Progenitor cell of endocrine pancreas (in vitro differentiated cells): ENCODE measurements around the gene COX10. TPM values are rescaled to one million over a fixed set of nuclear protein-coding genes. Genes with fewer than 3 reads are reported as not detected.

ENCODE experiments used
- DNase-seq: peaks from one replicate; pipeline ENCODE4 v3.0.0; 2021; ENCODE audit warnings: low spot score; ENCODE audit not compliant: unreplicated experiment
- H3K27ac Mint-ChIP-seq: 2 replicates; pipeline ENCODE4 v1.8.0; 2021; ENCODE audit warnings: mild to moderate bottlenecking, moderate library complexity, mixed read lengths
- H3K27me3 Mint-ChIP-seq: 2 replicates; pipeline ENCODE4 v1.8.0; 2021; ENCODE audit warnings: mixed read lengths
- H3K36me3 Mint-ChIP-seq: 2 replicates; pipeline ENCODE4 v1.8.0; 2022; ENCODE audit warnings: mixed read lengths; ENCODE audit not compliant: insufficient read depth
- H3K4me1 Mint-ChIP-seq: 2 replicates; pipeline ENCODE4 v1.8.0; 2021; ENCODE audit warnings: low read depth, mixed read lengths
- H3K4me3 Mint-ChIP-seq: 2 replicates; pipeline ENCODE4 v1.8.0; 2021; ENCODE audit warnings: low read depth, mild to moderate bottlenecking, moderate library complexity, mixed read lengths
- H3K9me3 Mint-ChIP-seq: 2 replicates; pipeline ENCODE4 v1.8.0; 2021; ENCODE audit warnings: low read depth, mixed read lengths
- total RNA-seq: library from RNA; stranded (reverse); gene quantifications from 2 replicates; pipeline ENCODE4 v1.2.1, GENCODE V29; 2021
- TF ChIP-seq, protein P1 (sequence below): fragments of 200-600 bp; sonication (generic); IDR thresholded peaks from one replicate; pipeline ENCODE4 v1.5.0; 2021; ENCODE audit warnings: antibody characterized with exemption, mild to moderate bottlenecking; ENCODE audit not compliant: unreplicated experiment

COX10 gene
- total RNA-seq, 1 donor from 2014 or later: 24.0 TPM

- no peak for DNase-seq
- no peak overlapping the region for H3K4me3 Mint-ChIP-seq
- peaks cover 9% of the 10 kb centered on the region for H3K36me3 Mint-ChIP-seq
- H3K27ac Mint-ChIP-seq: no peak overlapping the region
- peaks cover 18% of the 10 kb centered on the region for H3K4me1 Mint-ChIP-seq
- TF ChIP-seq, protein P1, sequence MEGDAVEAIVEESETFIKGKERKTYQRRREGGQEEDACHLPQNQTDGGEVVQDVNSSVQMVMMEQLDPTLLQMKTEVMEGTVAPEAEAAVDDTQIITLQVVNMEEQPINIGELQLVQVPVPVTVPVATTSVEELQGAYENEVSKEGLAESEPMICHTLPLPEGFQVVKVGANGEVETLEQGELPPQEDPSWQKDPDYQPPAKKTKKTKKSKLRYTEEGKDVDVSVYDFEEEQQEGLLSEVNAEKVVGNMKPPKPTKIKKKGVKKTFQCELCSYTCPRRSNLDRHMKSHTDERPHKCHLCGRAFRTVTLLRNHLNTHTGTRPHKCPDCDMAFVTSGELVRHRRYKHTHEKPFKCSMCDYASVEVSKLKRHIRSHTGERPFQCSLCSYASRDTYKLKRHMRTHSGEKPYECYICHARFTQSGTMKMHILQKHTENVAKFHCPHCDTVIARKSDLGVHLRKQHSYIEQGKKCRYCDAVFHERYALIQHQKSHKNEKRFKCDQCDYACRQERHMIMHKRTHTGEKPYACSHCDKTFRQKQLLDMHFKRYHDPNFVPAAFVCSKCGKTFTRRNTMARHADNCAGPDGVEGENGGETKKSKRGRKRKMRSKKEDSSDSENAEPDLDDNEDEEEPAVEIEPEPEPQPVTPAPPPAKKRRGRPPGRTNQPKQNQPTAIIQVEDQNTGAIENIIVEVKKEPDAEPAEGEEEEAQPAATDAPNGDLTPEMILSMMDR: no peak
- H3K27me3 Mint-ChIP-seq: no peaks in the 10 kb centered on the region
- peaks cover 18% of the 10 kb centered on the region for H3K9me3 Mint-ChIP-seq
Observed at GRCh38 chr17:14143688-14144087, 74.4 kb downstream of the COX10 start.

- DNase-seq: no peak
- Mint-ChIP-seq H3K27ac (no peak overlapping the region), H3K9me3 (peaks cover 18% of the 10 kb centered on the region), H3K36me3 (peaks cover 9% of the 10 kb centered on the region), H3K4me1 (peaks cover 18% of the 10 kb centered on the region), H3K4me3 (no peak overlapping the region), H3K27me3 (no peaks in the 10 kb centered on the region)
- TF ChIP-seq, protein P1: no peak
Observed at GRCh38 chr17:14144508-14144907, 75.2 kb downstream of the COX10 start.

DNA sequence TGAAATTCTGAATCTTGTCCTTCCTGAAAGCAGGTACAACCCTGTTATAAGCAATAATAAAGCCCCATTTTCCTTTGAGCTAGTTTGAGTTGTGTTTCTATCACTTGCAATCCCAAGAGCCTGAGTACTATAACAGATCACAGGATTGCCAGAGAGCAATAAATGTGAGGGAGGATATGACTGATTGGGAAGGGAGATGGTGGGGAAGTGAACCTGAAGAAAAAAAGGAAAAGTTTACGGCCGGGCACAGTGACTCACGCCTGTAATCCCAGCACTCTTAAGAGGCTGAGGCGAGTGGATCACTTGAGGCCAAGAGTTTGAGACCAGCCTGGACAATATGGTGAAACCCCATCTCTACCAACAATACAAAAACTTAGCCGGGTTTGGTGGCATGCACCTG lies 80.4 kb downstream of the COX10 start:
- H3K4me1 Mint-ChIP-seq: peaks cover 10% of the 10 kb centered on the region
- peaks cover 9% of the 10 kb centered on the region for H3K36me3 Mint-ChIP-seq
- TF ChIP-seq, protein P1: no peak
- H3K9me3 Mint-ChIP-seq: peaks cover 18% of the 10 kb centered on the region
- H3K27ac Mint-ChIP-seq: peak overlapping the region; percentile 82
- DNase-seq: no peak
- no peaks in the 10 kb centered on the region for H3K27me3 Mint-ChIP-seq
- no peak overlapping the region for H3K4me3 Mint-ChIP-seq

DNA sequence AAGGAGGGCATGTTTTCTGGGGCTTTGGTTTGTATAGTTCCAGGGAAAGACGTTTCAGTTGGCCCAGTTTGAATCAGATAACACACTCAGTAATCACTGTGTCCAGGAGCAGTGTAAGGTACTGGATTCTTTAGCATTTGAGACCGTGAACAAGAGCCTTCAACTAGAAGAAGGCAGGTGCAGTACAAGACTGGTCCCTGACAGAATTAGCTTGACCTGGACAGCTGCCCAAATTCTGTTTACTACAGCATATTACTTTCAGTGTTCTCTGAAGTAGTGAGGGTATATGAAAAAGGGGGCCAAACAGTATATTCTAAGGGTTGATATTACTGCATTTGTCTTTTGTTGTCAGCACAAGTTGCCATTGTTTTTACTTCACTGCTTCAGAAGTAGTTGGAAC lies 81.3 kb downstream of the COX10 start:
- no peak overlapping the region for H3K27ac Mint-ChIP-seq

GRCh38 chr17:14152721-14153120 lies 83.4 kb downstream of the COX10 start:
- H3K4me3 Mint-ChIP-seq: no peak overlapping the region
- H3K27ac Mint-ChIP-seq: peak overlapping the region; percentile 11
- TF ChIP-seq, protein P1: no peak
- no peaks in the 10 kb centered on the region for H3K36me3 Mint-ChIP-seq
- H3K4me1 Mint-ChIP-seq: peaks cover 11% of the 10 kb centered on the region
- H3K9me3 Mint-ChIP-seq: peaks cover 4% of the 10 kb centered on the region
- no peaks in the 10 kb centered on the region for H3K27me3 Mint-ChIP-seq
- DNase-seq: no peak

More for the DNA sequence above, 81.3 kb downstream of the COX10 start:
- TF ChIP-seq, protein P1: no peak
- DNase-seq: no peak
- Mint-ChIP-seq H3K4me3 (no peak overlapping the region), H3K36me3 (peaks cover 4% of the 10 kb centered on the region), H3K27me3 (no peaks in the 10 kb centered on the region), H3K4me1 (peaks cover 10% of the 10 kb centered on the region), H3K9me3 (peaks cover 15% of the 10 kb centered on the region)
